Neuron (in vitro differentiated cells): ENCODE measurements around the gene TRIM32.

Experiments
- H2AFZ ChIP-seq: one replicate; pipeline ENCODE4 v1.6.1; 2013; ENCODE audit warnings: low read depth, mild to moderate bottlenecking, inconsistent platforms, low read length, moderate library complexity
- H3K27me3 ChIP-seq: one replicate; pipeline ENCODE4 v1.6.1; 2013; ENCODE audit warnings: low read length; ENCODE audit not compliant: insufficient read depth
- H3K36me3 ChIP-seq: one replicate; pipeline ENCODE4 v1.6.1; 2013; ENCODE audit warnings: low read length; ENCODE audit not compliant: insufficient read depth
- H3K4me1 ChIP-seq: one replicate; pipeline ENCODE4 v1.6.1; 2013; ENCODE audit warnings: low read length; ENCODE audit not compliant: insufficient read depth
- H3K4me3 ChIP-seq: 2 replicates; pipeline ENCODE4 v1.5.1; 2013; ENCODE audit warnings: mild to moderate bottlenecking, low read length, moderate library complexity
- H3K9me3 ChIP-seq: one replicate; pipeline ENCODE4 v1.6.1; 2013; ENCODE audit warnings: low read length

TRIM32 gene

DNA sequence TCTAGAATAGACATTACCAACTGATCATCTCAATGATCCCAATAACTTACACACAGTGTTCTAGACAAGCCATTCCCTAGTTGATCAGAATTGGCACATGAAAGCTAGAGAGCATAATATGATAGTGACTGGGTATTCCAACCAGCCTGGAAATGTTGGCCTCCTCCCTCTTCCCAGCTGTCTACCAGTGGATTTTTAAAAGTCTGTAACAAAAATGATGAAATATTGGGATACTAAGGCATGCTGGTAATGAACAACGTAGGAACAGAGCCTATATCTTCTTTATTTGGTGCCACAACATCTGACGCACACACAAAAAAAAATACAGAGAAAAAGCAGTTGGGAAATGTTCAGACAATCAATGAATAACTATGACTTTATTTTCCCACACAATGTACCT, 34.8 kb downstream of the TRIM32 start:
- Histone ChIP-seq H3K36me3 (no peaks in the 10 kb centered on the region), H2AFZ (no peak overlapping the region), H3K27me3 (no peaks in the 10 kb centered on the region), H3K4me3 (no peak overlapping the region), H3K4me1 (peaks cover 10% of the 10 kb centered on the region), H3K9me3 (no peaks in the 10 kb centered on the region)

DNA sequence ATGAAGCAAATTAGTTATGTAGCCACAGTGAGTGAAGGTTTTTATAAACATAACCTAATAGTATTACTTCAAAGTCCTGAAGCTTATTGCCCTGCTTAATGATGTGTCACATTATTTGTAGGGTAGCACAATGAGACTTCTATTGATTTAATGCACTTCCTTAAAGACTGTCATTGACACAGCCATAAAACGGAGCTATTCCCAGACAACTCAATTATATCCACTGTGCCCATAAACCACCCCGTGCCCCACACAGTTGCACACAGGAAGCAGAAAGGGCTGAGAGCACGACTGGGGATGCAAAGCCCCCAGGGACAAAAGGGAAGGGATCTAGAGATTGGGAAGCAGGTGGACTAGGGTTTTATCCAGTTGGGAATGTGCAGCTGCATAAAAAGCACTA, 37.0 kb downstream of the TRIM32 start:
- H3K4me3 ChIP-seq: no peak overlapping the region
- H2AFZ ChIP-seq: no peak overlapping the region
- H3K36me3 ChIP-seq: no peaks in the 10 kb centered on the region
- H3K4me1 ChIP-seq: peaks cover 10% of the 10 kb centered on the region
- H3K9me3 ChIP-seq: no peaks in the 10 kb centered on the region
- no peaks in the 10 kb centered on the region for H3K27me3 ChIP-seq

GRCh38 chr9:116726602-116727001, 39.5 kb downstream of the TRIM32 start:
- Histone ChIP-seq H3K4me3 (no peak overlapping the region), H3K36me3 (no peaks in the 10 kb centered on the region), H3K27me3 (no peaks in the 10 kb centered on the region), H3K9me3 (no peaks in the 10 kb centered on the region), H2AFZ (no peak overlapping the region), H3K4me1 (no peaks in the 10 kb centered on the region)

DNA sequence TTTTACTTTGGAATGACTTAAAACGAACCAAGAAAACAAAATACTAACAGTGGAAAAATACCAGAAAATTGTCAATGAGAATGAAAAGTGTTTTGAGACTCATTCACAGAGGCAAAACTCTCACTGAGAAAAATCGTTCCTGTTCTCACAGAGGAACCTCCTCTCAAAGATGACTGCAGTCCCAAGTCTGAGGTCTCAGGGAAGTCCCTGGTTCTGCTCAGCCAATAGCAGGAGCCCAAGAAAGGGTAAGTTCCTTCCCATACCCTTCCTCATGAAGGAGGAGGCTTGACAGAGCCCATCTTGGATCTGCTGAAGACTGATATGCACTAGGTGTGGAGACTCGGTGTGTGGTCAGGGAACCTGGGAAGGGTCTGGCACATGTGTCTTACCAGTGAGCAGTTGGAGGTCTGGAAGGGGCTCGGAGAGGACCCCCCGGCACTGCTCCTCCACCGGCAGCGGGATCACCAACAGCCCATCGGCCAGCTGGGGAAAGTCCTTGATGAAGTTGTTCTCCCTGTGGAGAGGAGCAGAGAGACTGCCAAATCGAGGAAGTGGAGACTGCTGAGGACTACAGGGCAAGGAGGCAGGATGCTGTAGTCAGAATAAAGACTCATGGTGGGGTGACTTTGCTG, 46.0 kb downstream of the TRIM32 start:
- Histone ChIP-seq H3K27me3 (peaks cover 2% of the 10 kb centered on the region), H3K4me3 (no peak overlapping the region), H3K36me3 (no peaks in the 10 kb centered on the region), H3K4me1 (no peaks in the 10 kb centered on the region), H3K9me3 (no peaks in the 10 kb centered on the region), H2AFZ (no peak overlapping the region)

DNA sequence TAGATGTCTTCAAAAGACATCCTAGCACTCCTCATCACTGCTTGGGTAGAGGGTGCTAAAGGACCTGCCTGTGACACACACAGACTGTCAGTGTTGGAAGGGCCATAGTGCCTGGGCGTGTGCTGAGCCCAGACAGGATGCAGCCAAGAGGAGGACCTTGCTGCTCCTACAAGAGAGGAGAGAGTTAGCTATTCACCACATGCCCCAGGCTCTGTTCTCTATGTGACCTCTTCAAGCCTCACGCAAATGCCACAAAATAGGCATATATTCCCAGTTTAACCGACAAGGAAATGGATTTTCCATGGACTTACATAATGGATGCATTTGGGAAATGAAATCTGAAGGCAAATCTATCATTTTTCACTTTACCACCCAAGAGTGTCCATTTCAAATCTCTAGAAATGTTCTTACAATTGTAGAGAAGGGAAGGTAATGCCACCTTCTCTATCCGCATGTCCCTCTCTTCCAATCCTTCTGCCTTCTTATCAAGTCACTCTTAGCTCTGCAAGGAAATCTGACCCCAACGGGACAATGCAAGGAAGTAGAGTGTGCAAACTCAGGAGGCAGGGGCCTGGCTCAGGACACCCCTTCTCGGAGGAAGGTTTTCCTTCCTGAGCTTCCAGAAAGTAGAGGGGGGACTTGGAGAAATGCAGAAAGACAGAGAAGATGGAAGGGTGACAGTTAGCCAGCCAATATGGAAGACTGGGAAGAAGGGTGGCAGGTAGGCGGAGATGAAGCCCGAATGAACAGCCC, 49.5 kb downstream of the TRIM32 start:
- peaks cover 2% of the 10 kb centered on the region for H3K27me3 ChIP-seq
- no peaks in the 10 kb centered on the region for H3K36me3 ChIP-seq
- no peaks in the 10 kb centered on the region for H3K9me3 ChIP-seq
- no peak overlapping the region for H3K4me3 ChIP-seq
- H2AFZ ChIP-seq: no peak overlapping the region
- H3K4me1 ChIP-seq: no peaks in the 10 kb centered on the region

- Histone ChIP-seq H3K4me1 (no peaks in the 10 kb centered on the region), H3K27me3 (peaks cover 2% of the 10 kb centered on the region), H3K9me3 (no peaks in the 10 kb centered on the region), H2AFZ (no peak overlapping the region), H3K4me3 (no peak overlapping the region), H3K36me3 (no peaks in the 10 kb centered on the region)
Observed at GRCh38 chr9:116737152-116737546, 50.0 kb downstream of the TRIM32 start.

DNA sequence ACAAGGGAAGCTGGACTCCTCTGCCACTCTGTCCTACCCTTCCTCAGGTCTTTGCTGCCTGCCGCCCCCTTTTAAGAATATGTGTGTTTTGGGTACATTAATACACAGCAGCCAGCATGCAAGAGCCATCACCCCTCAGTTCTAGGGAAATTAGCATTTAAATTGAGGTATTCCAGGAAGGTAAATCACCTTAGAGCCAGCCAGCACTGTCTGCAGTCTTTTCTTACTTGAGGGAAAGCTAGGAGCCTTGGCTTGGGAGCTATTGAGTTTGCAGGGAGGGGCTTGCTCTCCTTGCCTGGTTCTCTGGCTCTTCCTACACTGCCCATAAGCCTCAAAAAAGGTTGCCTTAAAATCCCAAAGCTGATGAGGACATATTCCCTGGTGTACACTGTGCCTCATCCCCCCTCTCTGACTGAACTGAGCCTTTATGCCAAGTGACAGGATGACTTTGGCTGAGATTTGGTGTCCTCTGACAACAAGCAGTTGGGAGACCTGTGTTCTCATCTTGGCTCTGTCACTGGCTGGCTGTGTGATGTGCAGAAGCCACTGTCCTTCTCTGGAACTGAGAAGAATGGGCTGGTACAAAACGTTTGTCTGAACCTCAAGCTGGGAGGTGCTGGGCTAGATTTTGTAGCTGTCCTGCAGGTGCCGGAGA, 54.1 kb downstream of the TRIM32 start:
- H3K4me1 ChIP-seq: no peaks in the 10 kb centered on the region
- H2AFZ ChIP-seq: no peak overlapping the region
- no peak overlapping the region for H3K4me3 ChIP-seq
- H3K9me3 ChIP-seq: no peaks in the 10 kb centered on the region
- no peaks in the 10 kb centered on the region for H3K36me3 ChIP-seq
- H3K27me3 ChIP-seq: no peaks in the 10 kb centered on the region

- no peak overlapping the region for H3K4me3 ChIP-seq
- no peaks in the 10 kb centered on the region for H3K9me3 ChIP-seq
- H3K27me3 ChIP-seq: no peaks in the 10 kb centered on the region
- no peak overlapping the region for H2AFZ ChIP-seq
- H3K4me1 ChIP-seq: no peaks in the 10 kb centered on the region
- no peaks in the 10 kb centered on the region for H3K36me3 ChIP-seq
Observed at GRCh38 chr9:116741742-116742141, 54.6 kb downstream of the TRIM32 start.

- H3K4me3 ChIP-seq: no peak overlapping the region
- no peaks in the 10 kb centered on the region for H3K36me3 ChIP-seq
- no peak overlapping the region for H2AFZ ChIP-seq
- no peaks in the 10 kb centered on the region for H3K27me3 ChIP-seq
- H3K9me3 ChIP-seq: no peaks in the 10 kb centered on the region
- no peaks in the 10 kb centered on the region for H3K4me1 ChIP-seq
Observed at GRCh38 chr9:116749176-116749575, 62.1 kb downstream of the TRIM32 start.

DNA sequence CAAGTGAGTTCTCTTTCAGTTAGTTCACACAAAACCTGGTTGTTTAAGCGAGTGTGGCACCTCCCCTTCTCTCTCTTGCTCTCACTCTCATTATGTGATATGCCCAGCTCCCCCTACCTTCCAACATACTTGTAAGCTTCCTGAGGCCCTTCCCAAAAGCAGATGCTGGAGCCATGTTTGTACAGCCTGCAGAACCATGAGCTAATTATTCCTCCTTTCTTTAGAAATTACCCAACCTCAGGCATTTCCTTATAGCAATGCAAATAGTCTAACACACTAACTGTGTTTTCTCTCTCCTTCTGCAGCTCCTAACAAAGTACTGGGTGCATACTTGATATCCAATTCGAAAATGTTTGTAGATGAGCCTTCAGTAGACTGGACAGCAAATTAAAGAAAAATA, 62.7 kb downstream of the TRIM32 start:
- Histone ChIP-seq H3K4me1 (no peaks in the 10 kb centered on the region), H3K27me3 (no peaks in the 10 kb centered on the region), H3K4me3 (no peak overlapping the region), H3K36me3 (no peaks in the 10 kb centered on the region), H2AFZ (no peak overlapping the region), H3K9me3 (no peaks in the 10 kb centered on the region)

GRCh38 chr9:116750510-116750909, 63.4 kb downstream of the TRIM32 start:
- no peaks in the 10 kb centered on the region for H3K27me3 ChIP-seq
- H2AFZ ChIP-seq: no peak overlapping the region
- no peak overlapping the region for H3K4me3 ChIP-seq
- H3K4me1 ChIP-seq: no peaks in the 10 kb centered on the region
- no peaks in the 10 kb centered on the region for H3K9me3 ChIP-seq
- H3K36me3 ChIP-seq: no peaks in the 10 kb centered on the region
